ENCODE results near the gene NDST1.
"Not testable (repeated sequence)": the region's sequence is repeated elsewhere in the genome, so short reads cannot be mapped to it uniquely, and the experiment has no call there.

NDST1 gene

DNA sequence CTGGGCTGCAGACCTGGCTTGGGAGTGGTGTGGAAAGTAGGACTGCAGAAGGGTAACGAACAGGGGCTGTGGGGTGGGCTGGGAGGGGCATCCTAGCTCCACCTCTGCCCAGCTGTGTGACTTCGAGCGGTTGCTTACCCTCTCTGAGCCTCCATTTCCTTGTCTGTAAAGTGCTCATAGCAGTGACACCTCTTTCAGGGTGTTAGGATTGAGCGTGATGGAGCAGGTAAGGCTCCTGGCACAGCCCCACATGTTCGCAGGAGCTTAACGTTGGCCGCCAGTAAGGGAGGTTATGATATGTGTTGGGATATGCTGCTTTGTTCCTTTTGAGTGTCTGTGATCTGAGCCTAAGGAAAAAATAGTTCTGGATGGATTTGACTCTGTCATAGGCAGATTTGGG, 2.1 kb downstream of the NDST1 start:
- DNase-seq: no peak

DNA sequence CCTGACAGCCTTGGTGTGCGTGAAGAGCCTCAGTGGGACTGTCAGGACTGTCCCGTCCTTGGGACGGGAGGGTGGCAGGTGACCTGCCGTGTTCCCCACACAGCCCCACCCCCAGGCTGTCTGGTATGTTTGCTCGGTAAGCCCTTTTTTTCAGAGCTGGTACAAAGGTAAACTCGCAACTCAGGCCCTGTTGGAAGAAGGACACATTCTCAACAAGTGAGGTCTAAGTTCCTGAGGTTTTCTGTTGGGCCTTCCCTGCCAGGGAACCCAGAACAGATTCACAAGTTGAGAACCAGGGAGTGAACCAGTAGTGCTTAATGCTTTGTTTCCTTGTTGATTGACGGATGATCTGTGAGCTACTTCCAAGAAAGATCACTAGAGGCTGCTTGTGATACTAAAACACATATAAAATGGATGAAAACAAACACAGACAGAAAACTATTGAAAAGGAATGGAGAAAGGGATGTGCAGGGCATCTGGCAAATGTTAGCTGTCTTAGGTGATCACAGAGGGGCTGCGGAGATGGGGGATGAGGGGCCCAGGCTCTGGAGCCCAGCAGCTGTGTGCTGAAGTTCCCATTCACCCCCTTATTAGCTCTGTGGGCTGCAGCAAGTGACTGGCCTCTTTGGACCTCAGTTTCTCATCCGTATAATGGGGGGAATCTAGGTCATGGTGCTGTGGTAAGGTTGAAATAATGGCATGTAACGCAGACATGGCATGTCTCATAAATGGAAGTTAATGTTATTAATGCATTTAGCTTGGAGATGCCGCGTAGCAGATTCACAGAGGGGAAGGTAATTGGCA, 2.7 kb downstream of the NDST1 start:
- DNase-seq: no peak

DNA sequence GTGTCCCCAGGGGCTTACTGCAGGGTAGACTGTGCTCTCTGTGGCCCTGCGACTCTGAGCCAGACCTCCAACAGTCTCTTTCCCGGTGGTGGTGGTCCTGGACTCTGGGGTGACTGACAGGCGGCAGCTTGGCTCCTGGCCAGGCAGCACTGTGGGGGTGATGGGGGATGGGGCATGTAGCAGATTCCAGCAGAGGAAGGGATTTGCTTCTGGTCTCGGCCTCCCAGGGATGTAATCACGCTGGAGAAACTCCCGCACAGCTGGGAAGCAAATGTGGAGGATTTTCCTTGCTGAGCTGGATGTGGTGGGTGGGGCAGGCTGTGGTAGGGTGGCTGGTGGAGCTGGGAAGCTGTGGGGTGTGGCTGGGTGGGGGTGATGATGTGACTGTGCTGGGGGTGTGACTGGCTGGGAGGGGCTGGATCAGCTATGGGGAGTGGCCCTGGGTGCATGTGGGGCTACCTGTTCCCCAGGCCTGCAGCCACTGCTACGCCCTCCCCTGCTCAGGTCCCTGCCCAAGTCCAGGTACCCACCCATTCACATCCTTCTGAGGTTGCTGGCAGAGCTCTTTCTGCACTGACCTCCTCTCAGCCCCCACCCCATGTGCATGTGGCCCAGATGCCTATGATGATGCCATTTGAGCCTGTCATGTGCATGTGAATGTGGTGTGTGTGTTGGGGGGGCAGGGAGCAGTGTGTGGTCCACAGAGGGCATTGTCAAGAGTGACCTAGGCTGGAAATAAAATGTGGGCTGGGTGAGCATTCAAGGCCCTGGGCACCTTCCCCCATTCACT, 3.8 kb downstream of the NDST1 start:
- DNase-seq: no peak

DNA sequence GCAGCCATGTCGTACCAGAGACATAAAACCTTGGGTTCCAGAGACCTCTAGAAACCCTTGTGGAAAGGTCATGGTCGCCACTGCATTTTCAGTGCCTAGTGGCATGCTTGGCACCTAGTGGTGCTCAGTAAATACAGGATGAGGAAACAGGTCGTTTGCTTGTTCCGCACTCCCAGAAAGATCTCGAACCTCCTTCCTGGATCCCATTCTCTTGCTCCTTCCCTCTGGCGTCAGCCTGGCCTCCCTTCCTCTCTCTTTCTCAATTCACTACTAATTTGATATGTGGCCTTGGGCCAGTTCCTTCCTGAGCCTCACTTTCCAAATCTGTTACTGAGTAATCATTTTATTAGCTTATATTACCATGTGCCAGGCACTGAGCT, 4.4 kb downstream of the NDST1 start:
- no peak for DNase-seq

DNA sequence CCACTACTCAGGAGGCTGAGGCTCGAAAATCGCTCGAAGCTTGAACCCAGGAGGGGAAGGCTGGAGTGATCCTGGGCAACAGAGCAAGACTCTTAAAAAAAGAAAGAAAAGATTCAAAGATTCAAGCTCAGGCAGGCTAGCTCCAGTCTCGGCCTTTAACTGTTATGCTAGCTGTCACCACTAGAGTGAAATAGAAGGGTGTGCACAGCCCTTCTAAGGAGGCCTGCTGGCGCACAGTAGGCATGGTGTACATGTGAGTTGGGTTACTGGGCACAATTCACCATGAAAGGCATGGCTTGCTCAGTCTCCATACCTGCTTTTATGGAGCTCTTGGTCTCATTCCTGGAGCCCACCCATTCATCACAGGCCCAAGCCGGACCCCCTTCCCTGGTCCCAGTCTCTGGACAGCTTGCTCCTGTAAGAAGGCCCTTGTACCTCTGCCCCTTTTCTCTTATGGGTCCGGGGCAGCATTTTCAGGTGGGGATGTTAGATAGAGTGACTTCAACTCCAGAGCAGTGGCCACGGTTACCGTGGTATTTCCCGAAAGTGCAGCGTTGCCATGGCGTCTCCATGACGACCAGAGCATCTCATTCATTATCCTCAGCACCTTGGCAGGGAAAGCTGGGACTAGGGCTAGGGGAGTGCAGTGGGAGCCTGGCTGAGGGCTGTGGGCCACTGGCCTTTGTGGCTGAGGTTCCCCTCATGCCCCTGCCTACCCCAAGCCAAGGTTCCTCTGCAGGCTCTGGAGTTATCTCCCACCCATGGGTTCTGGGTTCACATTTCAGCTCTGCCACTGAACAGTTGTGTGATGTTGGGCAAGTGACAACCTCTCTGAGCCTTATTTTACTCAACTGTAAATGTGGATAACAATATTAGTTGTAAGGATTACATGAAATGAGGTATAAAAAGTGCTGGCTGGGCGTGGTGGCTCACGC, 5.7 kb downstream of the NDST1 start:
- DNase-seq: no peak

DNA sequence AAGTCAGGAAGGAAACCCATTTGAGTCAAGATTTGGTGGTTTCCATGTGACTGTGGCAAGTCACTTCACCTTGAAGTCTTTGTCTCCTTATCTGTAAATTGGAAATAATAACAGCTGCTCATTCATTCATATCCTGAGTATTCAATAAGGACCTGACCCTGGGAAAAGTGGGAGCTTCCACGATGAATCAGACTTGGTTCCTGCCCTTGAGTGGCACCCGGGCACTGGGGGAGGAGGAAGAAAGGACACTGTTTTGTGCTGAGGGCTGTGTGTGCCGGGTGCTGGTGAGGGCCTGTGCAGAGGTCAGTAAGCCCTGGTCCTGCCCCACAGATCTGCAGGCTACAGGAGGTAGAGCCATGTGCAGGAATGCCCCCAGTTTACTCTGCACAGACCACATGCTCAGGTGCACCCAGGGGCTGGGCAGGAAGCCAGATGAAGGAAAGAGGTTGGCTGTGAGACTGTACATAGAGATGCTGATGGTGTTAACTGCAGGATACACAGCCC, 6.8 kb downstream of the NDST1 start:
- DNase-seq: no peak

DNA sequence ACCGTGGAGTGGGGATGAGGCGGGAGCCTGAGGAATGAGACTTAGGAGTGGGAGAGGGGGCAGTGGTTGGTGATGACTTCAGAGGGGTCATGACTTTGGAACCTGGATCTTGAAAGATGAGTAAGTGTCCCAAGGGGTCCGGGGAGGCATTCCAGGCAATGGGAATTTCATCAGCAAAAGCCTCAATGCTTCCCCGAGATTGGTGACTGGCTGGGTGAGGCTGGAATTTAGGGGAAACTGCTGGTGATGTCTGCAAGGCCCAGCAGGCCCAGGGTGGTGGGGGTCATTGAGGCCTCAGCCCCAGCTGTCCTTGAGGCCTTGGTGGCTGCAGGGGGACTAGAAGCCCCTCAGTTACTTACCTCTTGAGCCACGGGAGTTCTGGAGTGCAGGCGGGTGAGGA, 7.5 kb downstream of the NDST1 start:
- no peak for DNase-seq

DNA sequence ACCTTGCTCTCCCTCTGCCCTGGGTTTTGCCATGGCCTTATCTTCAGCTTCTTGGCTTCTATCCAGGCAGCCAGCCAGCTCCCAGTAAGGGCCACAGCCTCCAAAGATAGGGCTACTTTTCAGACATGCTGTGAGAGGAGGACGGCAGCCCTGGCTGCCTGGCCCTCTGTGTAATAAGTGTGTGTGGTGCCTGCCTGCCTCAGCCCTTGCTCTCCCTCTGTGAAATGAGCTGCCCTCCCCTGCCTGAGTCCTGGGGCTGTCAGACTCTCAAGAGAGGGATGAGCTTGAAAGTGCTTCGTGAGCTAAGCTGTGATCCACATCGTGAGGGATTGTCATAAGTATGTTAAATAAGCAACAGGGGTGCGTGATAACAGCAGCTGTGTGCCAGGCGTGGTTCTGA, 8.1 kb downstream of the NDST1 start:
- no peak for DNase-seq

DNA sequence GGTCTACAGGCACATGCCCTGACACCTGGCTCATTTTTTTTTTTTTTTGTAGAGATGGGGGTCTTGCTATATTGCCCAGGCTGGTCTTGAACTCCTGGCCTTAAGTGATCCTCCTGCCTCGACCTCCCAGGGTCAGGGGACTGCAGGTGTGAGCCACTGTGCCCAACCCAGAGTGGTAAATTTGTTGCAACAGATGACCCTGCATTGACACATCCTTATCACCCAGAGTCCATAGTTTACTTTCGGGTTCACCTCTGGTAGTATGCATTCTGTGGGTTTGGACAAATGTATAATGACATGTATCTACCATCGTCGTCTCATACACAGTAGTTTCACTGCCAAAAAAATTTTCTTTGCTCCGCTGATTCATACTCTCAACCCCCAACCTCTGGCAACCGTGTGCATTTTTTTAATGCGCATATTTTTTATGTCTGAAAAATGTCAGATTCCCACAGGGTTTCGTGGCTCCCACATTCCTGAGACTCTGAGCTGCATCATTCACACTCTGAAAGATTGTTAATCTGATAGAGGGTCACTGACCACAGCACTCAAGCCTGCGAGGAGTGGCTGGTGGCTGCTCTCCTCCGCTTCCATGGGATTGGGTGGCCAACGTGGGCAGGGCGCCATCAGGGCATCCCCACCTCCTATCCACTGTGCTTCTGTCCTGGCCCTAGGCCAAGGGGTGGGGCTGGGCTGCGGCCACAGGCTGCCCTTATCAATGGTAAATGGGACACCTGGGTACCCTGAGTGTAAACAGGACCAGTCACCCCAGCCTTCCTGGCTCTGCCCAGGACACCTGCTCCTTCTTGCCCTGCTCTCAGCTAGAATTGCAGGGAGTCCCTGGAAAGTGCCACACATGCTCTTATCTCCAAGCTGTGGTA, 9.6 kb downstream of the NDST1 start:
- no peak for DNase-seq

DNA sequence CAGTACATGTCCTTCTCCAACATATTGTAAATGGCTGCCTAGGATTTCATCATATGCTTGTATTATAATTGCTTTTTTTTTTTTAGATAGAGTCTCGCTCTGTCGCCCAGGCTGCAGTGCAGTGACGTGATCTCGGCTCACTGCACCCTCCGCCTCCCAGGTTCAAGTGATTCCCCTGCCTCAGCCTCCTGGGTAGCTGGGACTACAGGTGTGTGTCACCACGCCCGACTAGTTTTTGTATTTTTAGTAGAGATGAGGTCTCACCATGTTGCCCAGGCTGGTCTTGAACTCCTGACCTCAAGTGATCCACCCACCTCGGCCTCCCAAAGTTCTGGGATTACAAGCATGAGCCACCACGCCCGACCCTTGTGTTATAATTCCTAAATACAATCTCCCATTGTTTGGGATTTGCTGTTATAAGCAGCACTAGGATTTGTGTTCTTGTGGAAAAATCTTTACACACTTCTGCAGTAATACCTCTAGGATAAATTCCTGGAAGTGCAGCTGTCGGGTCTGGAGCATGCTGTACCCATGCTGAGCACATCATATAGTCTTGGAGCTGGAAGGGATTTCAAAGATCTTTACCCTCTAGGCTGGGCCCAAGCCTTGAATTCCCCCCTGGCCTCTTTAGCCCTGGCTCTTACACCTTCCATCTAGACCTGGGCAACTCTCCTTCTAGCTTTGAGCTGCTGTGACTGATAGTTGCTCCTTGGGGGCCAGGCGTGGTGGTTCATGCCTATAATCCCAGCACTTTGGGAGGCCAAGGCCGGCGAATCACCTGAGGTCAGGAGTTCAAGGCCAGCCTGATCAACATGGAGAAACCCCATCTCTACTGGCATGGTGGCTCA, 11.0 kb downstream of the NDST1 start:
- DNase-seq: not testable (repeated sequence)

DNA sequence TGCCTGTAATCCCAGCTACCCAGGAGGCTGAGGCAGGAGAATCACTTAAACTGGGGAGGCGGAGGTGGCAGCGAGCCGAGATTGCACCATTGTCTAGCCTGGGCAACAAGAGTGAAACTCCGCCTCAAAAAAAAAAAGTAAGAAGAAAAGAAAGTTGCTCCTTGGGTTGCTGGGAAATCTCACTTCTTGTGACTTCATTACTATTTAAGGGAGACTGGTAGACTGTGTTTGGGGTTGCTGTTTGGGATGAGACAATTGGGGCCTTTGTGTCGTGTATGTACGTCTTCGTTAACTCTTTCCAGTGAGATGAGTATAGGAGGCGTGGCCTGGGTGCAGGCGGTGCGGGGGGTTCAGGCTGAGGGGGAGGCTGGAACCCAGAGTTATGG, 11.6 kb downstream of the NDST1 start:
- DNase-seq: no peak

DNA sequence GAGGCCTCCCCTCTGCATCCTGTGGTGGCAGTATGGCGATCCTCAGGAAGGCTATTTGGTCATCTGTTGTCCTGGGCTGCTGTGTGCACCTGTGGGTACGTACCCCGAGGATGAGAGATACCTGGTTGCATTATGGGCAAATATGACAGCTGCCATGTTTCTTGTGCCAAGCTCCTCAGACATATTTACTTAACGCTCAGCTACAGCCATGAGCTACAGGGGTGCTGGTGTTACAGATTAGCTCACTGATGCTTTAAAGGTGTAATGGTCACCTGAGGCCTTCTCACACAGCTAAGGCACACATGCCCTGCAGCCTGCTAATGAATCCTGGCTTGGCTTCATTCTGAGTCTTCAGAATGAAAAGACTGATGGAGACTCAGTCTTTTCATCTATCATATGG, 12.0 kb downstream of the NDST1 start:
- no peak for DNase-seq

DNA sequence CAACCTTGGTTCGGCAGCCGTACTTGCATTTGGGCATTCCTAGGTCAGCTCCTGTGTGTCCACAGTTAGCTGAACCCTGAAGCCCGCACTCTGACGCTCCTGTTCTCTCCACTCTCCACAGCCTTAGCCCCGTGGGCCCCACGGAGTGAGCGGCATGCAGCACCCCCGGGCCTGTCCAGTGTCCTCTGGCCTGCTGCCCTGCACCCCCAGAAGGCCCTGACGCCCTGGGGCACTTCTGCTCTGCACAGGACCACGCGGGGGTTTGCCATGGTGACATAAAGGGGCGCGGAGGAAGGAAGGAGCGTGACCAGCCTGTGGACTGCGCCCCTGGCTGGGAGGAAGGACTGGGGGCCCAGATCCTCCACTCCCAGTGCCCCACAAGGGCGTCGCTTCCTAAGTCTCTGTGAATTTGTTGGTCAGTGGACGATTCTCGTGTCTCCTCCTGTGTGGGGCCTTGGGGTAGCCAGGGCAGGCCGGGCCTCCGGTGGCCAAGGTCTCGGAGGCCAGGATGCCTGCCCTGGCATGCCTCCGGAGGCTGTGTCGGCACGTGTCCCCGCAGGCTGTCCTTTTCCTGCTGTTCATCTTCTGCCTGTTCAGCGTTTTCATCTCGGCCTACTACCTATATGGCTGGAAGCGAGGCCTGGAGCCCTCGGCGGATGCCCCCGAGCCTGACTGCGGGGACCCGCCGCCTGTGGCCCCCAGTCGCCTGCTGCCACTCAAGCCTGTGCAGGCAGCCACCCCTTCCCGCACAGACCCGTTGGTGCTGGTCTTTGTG, 13.0 kb downstream of the NDST1 start:
- no peak for DNase-seq

DNA sequence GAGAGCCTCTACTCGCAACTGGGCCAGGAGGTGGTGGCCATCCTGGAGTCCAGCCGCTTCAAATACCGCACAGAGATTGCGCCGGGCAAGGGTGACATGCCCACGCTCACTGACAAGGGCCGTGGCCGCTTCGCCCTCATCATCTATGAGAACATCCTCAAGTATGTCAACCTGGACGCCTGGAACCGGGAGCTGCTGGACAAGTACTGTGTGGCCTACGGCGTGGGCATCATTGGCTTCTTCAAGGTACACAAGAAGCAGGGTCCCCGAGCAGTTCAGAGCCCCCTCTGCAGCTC, 13.5 kb downstream of the NDST1 start:
- no peak for DNase-seq

DNA sequence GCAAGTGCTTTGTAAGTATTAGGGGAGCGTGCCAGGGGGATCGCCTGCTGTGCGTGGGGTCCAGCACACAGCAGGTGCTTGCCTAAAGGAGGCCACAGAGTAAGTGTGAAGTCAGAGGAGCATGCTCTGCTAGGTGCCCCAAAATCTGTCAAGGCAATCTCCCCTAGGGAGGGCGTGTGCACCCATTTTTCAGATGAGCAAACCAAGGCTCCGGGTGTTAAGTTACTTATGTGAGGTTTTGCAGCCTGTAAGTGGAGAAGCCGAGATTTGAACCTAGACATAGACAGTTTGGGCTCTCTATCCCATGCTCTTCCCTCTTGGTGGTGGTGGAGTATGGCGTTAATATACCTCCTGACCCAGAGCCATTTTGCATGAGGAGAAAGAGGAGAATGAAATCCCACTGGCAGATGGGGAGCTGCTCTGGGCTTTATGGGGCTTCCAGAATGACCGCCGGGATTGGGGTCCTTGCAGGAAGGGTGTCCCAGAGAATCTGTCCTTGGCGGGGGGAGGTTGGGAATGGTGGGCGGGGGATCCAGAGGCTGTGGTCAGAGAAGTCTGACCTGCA, 14.1 kb downstream of the NDST1 start:
- DNase-seq: no peak

DNA sequence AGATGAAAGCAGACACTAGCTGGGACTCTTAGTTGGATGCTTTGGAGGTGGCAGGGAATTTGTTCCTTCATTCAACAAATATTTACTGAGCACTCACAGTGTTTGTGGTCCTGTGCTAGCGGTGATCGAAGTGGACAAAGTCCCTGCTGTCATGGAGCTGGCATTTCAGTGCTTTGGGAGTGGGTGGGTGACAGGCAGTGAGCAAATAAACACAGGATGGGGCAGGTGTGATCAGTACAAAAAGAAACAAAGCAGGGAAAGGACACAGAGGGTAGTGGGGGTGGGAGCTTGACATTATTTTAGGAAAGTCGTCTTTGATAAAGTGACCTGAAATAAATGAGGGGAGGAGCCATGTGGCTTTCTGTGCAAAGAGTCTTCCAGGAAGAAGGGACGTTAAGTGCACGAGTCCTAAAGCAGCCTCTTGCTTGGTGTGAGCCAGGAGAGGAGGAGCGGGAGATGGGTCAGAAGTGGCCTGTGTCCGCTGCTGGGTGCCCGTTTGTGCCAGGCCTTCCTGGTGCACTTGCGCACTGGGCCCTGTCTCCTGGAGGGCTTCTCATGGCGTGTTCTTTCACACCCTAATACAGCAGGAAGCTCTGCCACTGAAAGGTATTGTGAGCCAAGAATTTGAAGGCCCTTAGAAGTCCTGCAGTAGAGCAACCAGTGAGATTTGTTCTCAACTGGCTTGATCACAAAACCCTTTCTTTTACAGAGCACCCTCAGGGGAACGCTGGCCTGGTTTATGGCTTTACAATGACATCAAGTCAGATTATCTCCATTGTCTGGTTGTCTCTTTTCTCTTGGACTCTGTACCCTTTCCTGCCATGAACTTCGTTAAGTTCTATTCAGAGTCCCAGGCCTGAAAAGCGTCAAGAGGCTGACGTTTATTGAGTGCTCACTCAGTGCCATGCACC, 14.8 kb downstream of the NDST1 start:
- no peak for DNase-seq

DNA sequence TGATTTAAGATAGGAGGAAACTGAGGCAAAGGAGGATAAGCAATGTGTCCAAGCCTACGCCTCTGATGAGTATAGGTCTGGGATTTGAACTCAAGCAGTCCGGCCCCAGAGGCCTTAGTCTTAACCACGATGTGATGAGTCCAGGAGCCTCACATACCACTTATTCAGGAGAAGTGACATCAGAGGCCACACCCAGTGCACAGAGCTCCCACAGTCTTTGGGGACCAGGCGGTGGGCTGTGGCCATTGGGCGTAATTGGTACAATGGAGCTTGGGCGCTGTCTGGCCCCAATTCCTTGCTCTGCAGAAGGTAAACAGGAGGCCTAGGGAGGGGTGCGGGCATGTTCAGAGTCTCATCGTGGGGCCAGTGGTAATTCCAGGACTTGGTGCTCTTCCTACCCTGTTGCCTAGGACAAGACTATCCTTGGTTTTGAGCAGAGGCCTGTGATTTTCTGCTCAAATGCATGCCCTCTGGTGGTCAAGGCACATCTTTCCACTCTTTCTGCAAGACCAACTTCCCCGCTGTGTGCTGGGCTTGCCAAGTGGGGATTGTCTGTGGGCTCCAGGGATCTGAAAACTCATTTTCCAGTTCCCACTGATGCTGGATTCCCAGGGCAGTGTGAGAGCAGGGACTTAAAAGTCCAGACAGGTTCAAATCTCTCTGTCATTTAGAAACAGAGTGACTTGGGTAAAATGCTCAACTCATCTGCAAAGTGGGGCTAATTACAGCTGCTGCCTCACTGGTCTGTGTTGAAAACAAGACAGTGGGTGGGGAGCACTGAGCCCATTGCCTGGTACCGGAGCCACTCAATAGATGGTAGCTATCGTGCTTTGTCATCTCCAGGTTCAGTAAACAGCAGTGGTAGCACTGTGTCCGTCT, 15.8 kb downstream of the NDST1 start:
- peak; percentile 37 for DNase-seq

DNA sequence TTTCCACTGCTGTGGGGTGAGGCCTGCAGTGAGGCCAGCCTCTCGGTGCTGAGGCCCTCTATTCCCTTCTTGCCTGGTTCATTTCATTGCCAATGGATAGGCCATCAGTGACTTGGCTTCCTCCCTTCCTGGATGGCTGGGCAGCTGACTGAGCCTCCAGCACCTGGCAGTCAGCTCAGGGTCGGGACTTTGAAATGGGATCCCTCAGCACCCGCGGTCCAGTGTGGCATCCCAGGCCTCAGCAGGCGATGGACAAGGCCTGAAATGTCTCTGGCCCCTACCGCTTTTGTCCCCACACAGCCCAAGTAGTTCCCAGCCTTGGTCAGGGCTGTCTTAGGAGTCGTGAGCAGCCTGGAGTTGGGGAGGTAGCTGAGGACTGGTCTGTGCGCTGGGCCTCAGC, 17.2 kb downstream of the NDST1 start:
- DNase-seq: no peak
